ENCODE measurements around the gene IRAK1BP1. TPM values are rescaled to one million over a fixed set of nuclear protein-coding genes. Genes with fewer than 3 reads are reported as not detected.

IRAK1BP1 gene
- total and polyA plus RNA-seq, 4 donors, result 1.5 to 18.9 (median 5.1) TPM

DNA sequence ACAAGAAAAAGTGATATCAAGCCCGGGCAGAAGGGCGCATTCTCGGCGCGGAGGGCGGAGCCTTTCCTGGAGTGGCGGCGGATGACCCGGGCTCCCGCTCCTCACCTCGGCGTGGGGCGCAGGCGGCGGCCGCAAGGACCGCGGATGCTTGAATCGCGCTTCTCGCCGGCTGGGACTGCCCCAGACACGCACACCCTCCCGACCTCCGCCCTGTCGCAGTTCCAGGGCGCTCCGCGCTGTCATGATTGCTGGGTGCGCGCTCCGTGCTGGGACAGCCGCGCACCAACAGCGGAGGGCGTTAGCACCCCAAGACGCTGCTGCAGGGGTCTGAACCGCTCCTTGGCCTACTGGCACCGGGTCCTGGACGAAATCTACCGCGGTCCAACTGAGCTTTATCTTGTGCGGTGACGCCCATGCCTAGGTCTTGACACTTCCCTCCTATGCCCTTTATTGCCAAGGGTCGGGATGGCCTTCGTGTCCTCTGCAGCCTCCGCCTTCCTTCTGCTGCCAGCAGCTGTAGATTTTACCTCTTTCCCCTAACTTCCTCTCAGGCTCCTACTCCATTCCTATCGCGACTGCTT, 43.3 kb downstream of the IRAK1BP1 start:
- WGBS, 2 donors, result 4% methylated on average over 46 to 49 of the region's 49 CpGs
- peak; percentile 74 for ATAC-seq (ENCODE audit: insufficient read depth, low FRiP score)
- peak overlapping the region; percentile 41 to 47 for H3K9ac ChIP-seq (ENCODE audit: insufficient read depth in 1 of 2, low read length in 2 of 2)

DNA sequence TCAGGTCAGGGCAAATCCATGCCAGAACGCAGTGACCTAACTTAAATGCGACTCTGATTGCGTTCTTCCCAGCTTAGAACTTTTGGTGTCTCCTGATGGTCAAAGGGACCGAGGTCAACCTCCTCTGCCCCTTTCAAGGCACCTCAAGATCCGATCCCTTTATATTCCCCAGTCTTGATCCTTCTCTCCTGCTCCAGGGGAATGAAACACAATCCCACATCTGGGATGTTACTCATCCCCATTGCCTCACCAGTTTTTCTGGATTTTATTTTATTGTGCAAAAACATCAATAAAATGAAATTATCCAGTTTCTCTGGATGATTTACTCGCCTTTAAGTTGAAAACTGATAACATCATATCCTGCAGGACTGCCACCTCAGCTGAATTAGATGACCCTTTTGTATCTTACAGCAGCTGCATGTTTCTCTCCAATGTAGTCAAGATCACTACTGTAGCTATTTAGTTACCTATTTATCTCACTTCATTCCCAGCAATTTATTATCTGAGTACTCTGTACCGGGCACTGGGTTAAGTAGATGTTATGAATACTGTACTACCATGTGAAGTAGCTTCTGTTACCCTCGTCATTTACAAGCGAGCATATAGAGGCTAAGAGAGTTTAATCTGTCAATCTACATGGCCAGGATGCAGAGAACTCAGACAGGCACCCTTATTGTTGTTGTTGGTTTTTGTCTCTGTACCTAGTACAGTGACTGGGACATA, 44.0 kb downstream of the IRAK1BP1 start:
- TF ChIP-seq, protein P1, sequence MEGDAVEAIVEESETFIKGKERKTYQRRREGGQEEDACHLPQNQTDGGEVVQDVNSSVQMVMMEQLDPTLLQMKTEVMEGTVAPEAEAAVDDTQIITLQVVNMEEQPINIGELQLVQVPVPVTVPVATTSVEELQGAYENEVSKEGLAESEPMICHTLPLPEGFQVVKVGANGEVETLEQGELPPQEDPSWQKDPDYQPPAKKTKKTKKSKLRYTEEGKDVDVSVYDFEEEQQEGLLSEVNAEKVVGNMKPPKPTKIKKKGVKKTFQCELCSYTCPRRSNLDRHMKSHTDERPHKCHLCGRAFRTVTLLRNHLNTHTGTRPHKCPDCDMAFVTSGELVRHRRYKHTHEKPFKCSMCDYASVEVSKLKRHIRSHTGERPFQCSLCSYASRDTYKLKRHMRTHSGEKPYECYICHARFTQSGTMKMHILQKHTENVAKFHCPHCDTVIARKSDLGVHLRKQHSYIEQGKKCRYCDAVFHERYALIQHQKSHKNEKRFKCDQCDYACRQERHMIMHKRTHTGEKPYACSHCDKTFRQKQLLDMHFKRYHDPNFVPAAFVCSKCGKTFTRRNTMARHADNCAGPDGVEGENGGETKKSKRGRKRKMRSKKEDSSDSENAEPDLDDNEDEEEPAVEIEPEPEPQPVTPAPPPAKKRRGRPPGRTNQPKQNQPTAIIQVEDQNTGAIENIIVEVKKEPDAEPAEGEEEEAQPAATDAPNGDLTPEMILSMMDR (IDR thresholded peaks at IDR 0.05; ENCODE audit: control extremely low read depth, extremely low read depth), result no peak
- Histone ChIP-seq H3K4me3 (no peak overlapping the region), H3K4me1 (ENCODE audit: control insufficient read depth in 5 of 5, insufficient read depth in 5 of 5, low read length in 5 of 5) (peaks cover 0 to 6% (median 4%) of the 10 kb centered on the region in 5 donors), H3K9me3 (ENCODE audit: control insufficient read depth in 4 of 4, insufficient read depth in 3 of 4, low read length in 3 of 4) (peaks cover 0 to 4% (median 0%) of the 10 kb centered on the region in 4 donors), H3K36me3 (ENCODE audit: control insufficient read depth in 4 of 4, insufficient read depth in 4 of 4, low read length in 4 of 4) (no peaks in the 10 kb centered on the region), H3K9ac (ENCODE audit: insufficient read depth in 1 of 2, low read length in 2 of 2) (peak overlapping the region in 1 of 2 donors; percentile 41), H3K27me3 (ENCODE audit: control insufficient read depth in 3 of 3, insufficient read depth in 3 of 3, low read length in 2 of 3) (no peaks in the 10 kb centered on the region), H3K27ac (ENCODE audit: low read depth in 1 of 2, low read length in 1 of 2) (no peak overlapping the region)
- 74 to 77% methylated on average over 9 of the region's 9 CpGs for WGBS, 2 donors
- ATAC-seq (ENCODE audit: insufficient read depth, low FRiP score) (no peak), DNase-seq (peak in 2 of 3 donors; percentile 1 to 3)

More for the DNA sequence above, 43.3 kb downstream of the IRAK1BP1 start:
- H3K9me3 ChIP-seq (ENCODE audit: control insufficient read depth in 4 of 4, insufficient read depth in 3 of 4, low read length in 3 of 4), result peaks cover 0 to 4% (median 0%) of the 10 kb centered on the region in 4 donors
- no peak overlapping the region for H3K27ac ChIP-seq (ENCODE audit: low read depth in 1 of 2, low read length in 1 of 2)
- peaks cover 0 to 6% (median 4%) of the 10 kb centered on the region in 5 donors for H3K4me1 ChIP-seq (ENCODE audit: control insufficient read depth in 5 of 5, insufficient read depth in 5 of 5, low read length in 5 of 5)
- H3K4me3 ChIP-seq, result peak overlapping the region; percentile 17
- TF ChIP-seq, protein P1 (IDR thresholded peaks at IDR 0.05; ENCODE audit: control extremely low read depth, extremely low read depth), result no peak
- DNase-seq, result peak; percentile 20 to 36 (median 24)
- no peaks in the 10 kb centered on the region for H3K27me3 ChIP-seq (ENCODE audit: control insufficient read depth in 3 of 3, insufficient read depth in 3 of 3, low read length in 2 of 3)
- H3K36me3 ChIP-seq (ENCODE audit: control insufficient read depth in 4 of 4, insufficient read depth in 4 of 4, low read length in 4 of 4), result no peaks in the 10 kb centered on the region

DNA sequence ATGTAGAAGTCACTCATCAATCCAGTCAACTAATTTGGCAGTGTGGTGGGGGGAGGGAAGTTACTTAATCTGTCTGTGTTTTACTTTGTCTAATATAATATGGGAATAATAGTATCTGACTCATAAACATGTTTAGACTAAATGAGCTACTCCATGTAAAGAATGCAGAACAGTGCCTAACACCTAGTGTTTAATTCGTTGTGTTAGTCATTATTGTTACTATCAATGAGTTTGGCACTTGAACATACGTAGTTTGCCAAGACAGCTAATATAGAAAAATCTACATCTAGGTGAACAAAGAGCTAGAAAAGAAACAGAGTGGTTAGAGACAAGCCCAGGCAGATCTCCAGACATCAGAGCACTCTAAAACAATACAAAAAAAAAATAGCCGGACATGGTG, 49.1 kb downstream of the IRAK1BP1 start:
- no peaks in the 10 kb centered on the region for H3K27me3 ChIP-seq (ENCODE audit: control insufficient read depth in 3 of 3, insufficient read depth in 3 of 3, low read length in 2 of 3)
- H3K4me1 ChIP-seq (ENCODE audit: control insufficient read depth in 5 of 5, insufficient read depth in 5 of 5, low read length in 5 of 5), result no peaks in the 10 kb centered on the region
- H3K9ac ChIP-seq (ENCODE audit: insufficient read depth in 1 of 2, low read length in 2 of 2), result no peak overlapping the region
- ATAC-seq (ENCODE audit: insufficient read depth, low FRiP score), result no peak
- peaks cover 0 to 7% (median 3%) of the 10 kb centered on the region in 4 donors for H3K9me3 ChIP-seq (ENCODE audit: control insufficient read depth in 4 of 4, insufficient read depth in 3 of 4, low read length in 3 of 4)
- no peak overlapping the region for H3K4me3 ChIP-seq
- WGBS, 2 donors, result 92 to 95% methylated on average over 3 of the region's 3 CpGs
- H3K36me3 ChIP-seq (ENCODE audit: control insufficient read depth in 4 of 4, insufficient read depth in 4 of 4, low read length in 4 of 4), result no peaks in the 10 kb centered on the region
- H3K27ac ChIP-seq (ENCODE audit: low read depth in 1 of 2, low read length in 1 of 2), result no peak overlapping the region
- no peak for DNase-seq
- TF ChIP-seq, protein P1 (IDR thresholded peaks at IDR 0.05; ENCODE audit: control extremely low read depth, extremely low read depth), result no peak

Measured in lung (tissue), 12 donors.